Hindlimb muscle (tissue), 1 donor: ENCODE measurements around the gene HNRNPA1. TPM values are rescaled to one million over a fixed set of nuclear protein-coding genes. Genes with fewer than 3 reads are reported as not detected.

Source experiments
- polyA plus RNA-seq: library from polyadenylated mRNA; unstranded; fragments of 120-200 nt; gene quantifications from one replicate; pipeline ENCODE4 v1.2.1, GENCODE V29; 2013; ENCODE audit not compliant: insufficient read length

Gene HNRNPA1
- polyA plus RNA-seq, 1 donor = 1,619 TPM

Other genes with a start within 250 kb of the HNRNPA1 start
- gene HOXC5, start 247.7 kb upstream of the HNRNPA1 start, polyA plus RNA-seq = 1.8 TPM
- gene HOXC4, start 226.9 kb upstream of the HNRNPA1 start, polyA plus RNA-seq = 21.4 TPM
- 27.6 TPM for gene SMUG1, start 91.7 kb upstream of the HNRNPA1 start, polyA plus RNA-seq
- gene CBX5, start 604 bp upstream of the HNRNPA1 start, polyA plus RNA-seq = 65.3 TPM
- 1.7 TPM for gene NFE2, start 20.3 kb downstream of the HNRNPA1 start, polyA plus RNA-seq
- gene COPZ1, start 44.4 kb downstream of the HNRNPA1 start, polyA plus RNA-seq = 124 TPM
- 0.17 TPM for gene GPR84, start 83.8 kb downstream of the HNRNPA1 start, polyA plus RNA-seq
- gene ZNF385A, start 104.0 kb downstream of the HNRNPA1 start, polyA plus RNA-seq = 17.3 TPM
- 112 TPM for gene ITGA5, start 138.5 kb downstream of the HNRNPA1 start, polyA plus RNA-seq
- gene GTSF1, start 192.9 kb downstream of the HNRNPA1 start, polyA plus RNA-seq = not detected
- 7.1 TPM for gene NCKAP1L, start 217.0 kb downstream of the HNRNPA1 start, polyA plus RNA-seq